K562 (cell line): Measurements from ENCODE around the gene SERGEF. TPM values are rescaled to one million over a fixed set of nuclear protein-coding genes. Genes with fewer than 3 reads are reported as not detected.

Experiments used
- ATAC-seq: fragments of 200-7000 bp; cut with Tn5 transposase; 3 replicates; pipeline ENCODE4 v1.9.1; 2020; ENCODE audit warnings: moderate library complexity
- BruUV-seq: library from RNA; stranded (reverse); fragments of 400-500 nt; replicated peaks from 2 replicates; lab custom pipeline; 2021; lab: Mats Ljungman, UMichigan
- CTCF ChIA-PET: fragments of 300-600 bp; formaldehyde crosslinking; extraction: SDS; loops from one replicate; lab custom pipeline; 2021; ENCODE audit warnings: low intra/inter-chr PET ratio; lab: Yijun Ruan, JAX
- POLR2A ChIA-PET: fragments of 300-600, 350-650 bp; sonication (Branson Sonifier 250); formaldehyde crosslinking; extraction: SDS; loops from one replicate; lab custom pipeline; 2021; ENCODE audit warnings: antibody characterized with exemption, inconsistent platforms; lab: Yijun Ruan, JAX
- DNase-seq, 4 experiments: peaks; one replicate each; pipeline versions ENCODE4 v3.0.0 to v3.0.0-alpha.2; 2011 to 2018; ENCODE audit warnings: low spot score in 3 of 4, mixed read lengths in 3 of 4; ENCODE audit errors: extremely low read depth in 1 of 4
- FAIRE-seq: peaks from 2 replicates; lab custom pipeline; 2011; peaks lifted over from hg19 to GRCh38; lab: Jason Lieb, UNC
- H2AFZ ChIP-seq: 2 replicates; pipeline ENCODE4 v1.6.0; 2011; ENCODE audit warnings: low read depth, low read length, control low read depth, inconsistent platforms
- H3K27ac ChIP-seq: fragments of 200-600 bp; 3 replicates; pipeline ENCODE4 v1.8.0; 2011; ENCODE audit warnings: low read depth, mild to moderate bottlenecking, control low read depth, inconsistent platforms, low read length, moderate library complexity, mixed read lengths; ENCODE audit errors: extremely low read depth
- H3K27me3 ChIP-seq, 2 experiments: fragments of 300-600 bp in 1 of 2; 2 replicates in 1 of 2; 3 replicates in 1 of 2; pipeline versions ENCODE4 v1.6.0 to v1.8.0; 2011; ENCODE audit warnings: inconsistent platforms in 2 of 2, low read length in 2 of 2, mild to moderate bottlenecking in 1 of 2, mixed read lengths in 1 of 2, moderate library complexity in 1 of 2; ENCODE audit not compliant: control insufficient read depth in 2 of 2, insufficient read depth in 2 of 2
- H3K36me3 ChIP-seq: fragments of 300-600 bp; 3 replicates; pipeline ENCODE4 v1.8.0; 2011; ENCODE audit warnings: mild to moderate bottlenecking, low read length, inconsistent platforms; ENCODE audit not compliant: control insufficient read depth, insufficient read depth
- H3K4me1 ChIP-seq, 2 experiments: fragments of 200-600 bp in 1 of 2; replicated peaks in 1 of 2; 2 replicates in 1 of 2; 3 replicates in 1 of 2; pipeline versions ENCODE4 v1.5.1 to v1.8.0; 2011; ENCODE audit warnings: inconsistent platforms in 2 of 2, low read length in 2 of 2, mild to moderate bottlenecking in 1 of 2, mixed read lengths in 1 of 2, moderate library complexity in 1 of 2; ENCODE audit not compliant: control insufficient read depth in 2 of 2, insufficient read depth in 2 of 2
- H3K4me2 ChIP-seq: 2 replicates; pipeline ENCODE4 v1.6.1; 2011; ENCODE audit warnings: low read length, control low read depth, inconsistent platforms, mixed read lengths; ENCODE audit not compliant: insufficient read depth
- H3K4me3 ChIP-seq: fragments of 200-600 bp; sonication (generic), shearing (Covaris generic); 2 replicates; pipeline ENCODE4 v1.5.1; 2016; ENCODE audit warnings: control low read depth, inconsistent platforms
- H3K79me2 ChIP-seq: fragments of 200-600 bp; 3 replicates; pipeline ENCODE4 v1.8.0; 2011; ENCODE audit warnings: low read length, inconsistent platforms; ENCODE audit not compliant: control insufficient read depth, insufficient read depth
- H3K9ac ChIP-seq, 2 experiments: 2 replicates each; pipeline versions ENCODE4 v1.6.0 to v1.6.1; 2011; ENCODE audit warnings: low read depth in 2 of 2, low read length in 2 of 2, control low read depth in 1 of 2, inconsistent platforms in 1 of 2, mild to moderate bottlenecking in 1 of 2, mixed read lengths in 1 of 2; ENCODE audit not compliant: insufficient read depth in 1 of 2
- H3K9me1 ChIP-seq: one replicate; pipeline ENCODE4 v1.6.0; 2011; ENCODE audit warnings: inconsistent platforms, mild to moderate bottlenecking, low read length, moderate library complexity; ENCODE audit not compliant: control insufficient read depth, insufficient read depth
- H3K9me3 ChIP-seq: replicated peaks from 2 replicates; pipeline ENCODE4 v1.5.1; 2011; ENCODE audit warnings: low read depth, low read length, inconsistent platforms; ENCODE audit not compliant: control insufficient read depth, insufficient read depth
- H4K20me1 ChIP-seq: replicated peaks from 2 replicates; pipeline ENCODE4 v1.6.1; 2011; ENCODE audit warnings: low read length, inconsistent platforms, mixed read lengths; ENCODE audit not compliant: control insufficient read depth, insufficient read depth
- CBX5 ChIP-seq: IDR thresholded peaks from 2 replicates; pipeline ENCODE4 v1.6.1; 2014; ENCODE audit warnings: low read depth, borderline replicate concordance
- CC2D1A ChIP-seq: fragments of 450-650 bp; IDR thresholded peaks from 2 replicates; pipeline ENCODE4 v1.6.1; 2017; ENCODE audit warnings: mild to moderate bottlenecking
- HDAC1 ChIP-seq, 2 experiments: fragments of 450-650 bp; IDR thresholded peaks; 2 replicates each; pipeline ENCODE4 v1.6.1; 2016 to 2017; ENCODE audit warnings: inconsistent platforms in 1 of 2, mild to moderate bottlenecking in 1 of 2, moderate library complexity in 1 of 2
- SNRNP70 ChIP-seq: fragments of 200-400 bp; formaldehyde crosslinking; optimal IDR thresholded peaks from 2 replicates; pipeline ENCODE3; 2017; ENCODE audit warnings: low read depth, low read length
- SREBF2 ChIP-seq: sonication (generic); formaldehyde crosslinking; IDR thresholded peaks from 2 replicates; pipeline ENCODE4 v1.4.0; 2020; ENCODE audit warnings: mild to moderate bottlenecking, missing genetic modification reagents
- ZNF717 ChIP-seq: fragments of 250-450 bp; sonication (Bioruptor Pico); IDR thresholded peaks from 2 replicates; pipeline ENCODE4 v1.5.0; 2021
- WGBS: fragments of 100-300 bp; shearing (Covaris generic); methylation state at CpG from one replicate; pipeline ENCODE4 v1.1.6; 2016; ENCODE audit warnings: low coverage, mixed read lengths; ENCODE audit not compliant: insufficient coverage; ENCODE audit errors: missing lambda C conversion rate; 5-methylcytosine and 5-hydroxymethylcytosine counted together
- in situ Hi-C: fragments of 300-500 bp; cut with MboI; formaldehyde crosslinking; loops from 4 replicates; pipeline ENCODE4 v1.15.0; 2018; ENCODE audit warnings: inconsistent platforms, mixed read lengths
- intact Hi-C: fragments of 100-400 bp; cut with micrococcal nuclease; formaldehyde crosslinking; loops from 2 replicates; pipeline ENCODE4 v1.14.2; 2022
- polyA plus RNA-seq, 8 experiments: library from polyadenylated mRNA; depleted of rRNA in 4 of 8; stranded (reverse) in 5 of 8; unstranded in 3 of 8; fragments of >200 nt; fragmentation: Nextera tagmentation in 2 of 8; fragmentation: Illumina TruSeq in 1 of 8; extraction: Ambion mirVana in 2 of 8; extraction: Trizol in 1 of 8; gene quantifications; 2 replicates each; pipeline versions ENCODE4 v1.2.1 to v1.2.3, GENCODE V29; 2011 to 2014; ENCODE audit warnings: inconsistent platforms in 1 of 8, missing spikeins in 1 of 8
- total RNA-seq, 7 experiments: library from RNA; depleted of rRNA in 6 of 7; stranded (reverse); fragments of >200 nt in 6 of 7; fragmentation: Illumina TruSeq in 2 of 7; extraction: Trizol in 2 of 7; gene quantifications; 2 replicates each; pipeline versions ENCODE4 v1.2.1 to v1.2.3, GENCODE V29; 2011 to 2021; ENCODE audit warnings: low replicate concordance in 1 of 7
- TF ChIP-seq, protein P1 (sequence below), 2 experiments: fragments of 250-450 bp in 1 of 2; fragments of 450-650 bp in 1 of 2; sonication (Bioruptor Pico) in 1 of 2; IDR thresholded peaks; 2 replicates each; pipeline versions ENCODE4 v1.6.1 to v1.8.0; 2016 to 2021; ENCODE audit warnings: mild to moderate bottlenecking in 2 of 2, moderate library complexity in 2 of 2, missing compliant biosample characterization in 1 of 2, missing genetic modification characterization in 1 of 2
- TF ChIP-seq, protein P2 (sequence below): IDR thresholded peaks from 2 replicates; pipeline ENCODE4 v1.6.1; 2011; ENCODE audit not compliant: insufficient read length; ENCODE audit errors: extremely low read depth
- TF ChIP-seq, protein P3 (sequence below): sonication (generic); formaldehyde crosslinking; IDR thresholded peaks from 2 replicates; pipeline ENCODE4 v1.4.0; 2020; ENCODE audit warnings: mild to moderate bottlenecking, missing genetic modification reagents
- TF ChIP-seq, protein P4 (sequence below): fragments of 450-650 bp; IDR thresholded peaks from 2 replicates; pipeline ENCODE4 v1.6.1; 2016; ENCODE audit warnings: borderline replicate concordance
- TF ChIP-seq, protein P5 (sequence below): sonication (generic); formaldehyde crosslinking; IDR thresholded peaks from 2 replicates; pipeline ENCODE4 v1.8.0; 2022; ENCODE audit warnings: mild to moderate bottlenecking, missing genetic modification reagents

Gene SERGEF
- total and polyA plus RNA-seq, 9 of the 15 experiments (the other 6 are each of a cell fraction or from before 2014, with no cell fraction given): 10.2 to 28.0 (median 19.9) TPM

DNA sequence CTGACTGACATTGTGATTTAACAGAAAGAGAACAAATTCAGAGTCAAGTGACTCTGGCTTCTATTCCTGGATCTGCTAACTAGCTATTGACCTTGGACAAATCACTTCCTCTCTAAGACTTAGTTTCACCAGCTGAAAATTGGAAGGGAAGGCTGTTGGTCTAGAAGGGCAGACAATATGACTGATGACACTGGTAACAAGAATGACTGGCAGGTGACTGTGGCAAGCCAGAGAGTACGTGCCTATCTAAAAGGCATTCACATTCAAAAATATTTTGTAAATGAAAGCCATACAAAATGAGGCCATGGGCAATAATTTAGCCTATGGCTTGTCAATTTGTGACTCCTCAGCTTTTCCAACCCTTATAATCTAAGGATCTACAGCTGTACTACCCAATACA, 23.5 kb downstream of the SERGEF start:
- Histone ChIP-seq H3K36me3 (peaks cover 21% of the 10 kb centered on the region), H3K4me2 (no peak overlapping the region), H3K9me1 (no peaks in the 10 kb centered on the region), H3K4me1 (no peaks in the 10 kb centered on the region), H3K27me3 (no peaks in the 10 kb centered on the region), H3K9me3 (no peaks in the 10 kb centered on the region), H3K79me2 (no peaks in the 10 kb centered on the region), H3K4me3 (no peak overlapping the region), H3K27ac (no peak overlapping the region), H2AFZ (no peak overlapping the region), H3K9ac (no peak overlapping the region), H4K20me1 (no peaks in the 10 kb centered on the region)
- DNase-seq: no peak
- ATAC-seq: no peak
- FAIRE-seq: no peak
- ChIA-PET CTCF (no interaction called here), POLR2A (no interaction called here)
- WGBS: 69% methylated on average over 1 of the region's 1 CpG
- in situ Hi-C loops: no loop called here
- TF ChIP-seq, protein P1, sequence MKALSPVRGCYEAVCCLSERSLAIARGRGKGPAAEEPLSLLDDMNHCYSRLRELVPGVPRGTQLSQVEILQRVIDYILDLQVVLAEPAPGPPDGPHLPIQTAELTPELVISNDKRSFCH (CRISPR knock-in tag; IDR thresholded peaks at IDR 0.05): no peak
- TF ChIP-seq, protein P1 (tag; IDR thresholded peaks at IDR 0.05): no peak
- TF ChIP-seq SREBF2 (CRISPR knock-in tag) (no peak), CBX5 (no peak), SNRNP70 (no peak), CC2D1A (no peak), ZNF717 (no peak), HDAC1 (IDR thresholded peaks at IDR 0.05) (no peak)
- TF ChIP-seq, protein P2, sequence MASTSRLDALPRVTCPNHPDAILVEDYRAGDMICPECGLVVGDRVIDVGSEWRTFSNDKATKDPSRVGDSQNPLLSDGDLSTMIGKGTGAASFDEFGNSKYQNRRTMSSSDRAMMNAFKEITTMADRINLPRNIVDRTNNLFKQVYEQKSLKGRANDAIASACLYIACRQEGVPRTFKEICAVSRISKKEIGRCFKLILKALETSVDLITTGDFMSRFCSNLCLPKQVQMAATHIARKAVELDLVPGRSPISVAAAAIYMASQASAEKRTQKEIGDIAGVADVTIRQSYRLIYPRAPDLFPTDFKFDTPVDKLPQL: no peak
- TF ChIP-seq, protein P3, sequence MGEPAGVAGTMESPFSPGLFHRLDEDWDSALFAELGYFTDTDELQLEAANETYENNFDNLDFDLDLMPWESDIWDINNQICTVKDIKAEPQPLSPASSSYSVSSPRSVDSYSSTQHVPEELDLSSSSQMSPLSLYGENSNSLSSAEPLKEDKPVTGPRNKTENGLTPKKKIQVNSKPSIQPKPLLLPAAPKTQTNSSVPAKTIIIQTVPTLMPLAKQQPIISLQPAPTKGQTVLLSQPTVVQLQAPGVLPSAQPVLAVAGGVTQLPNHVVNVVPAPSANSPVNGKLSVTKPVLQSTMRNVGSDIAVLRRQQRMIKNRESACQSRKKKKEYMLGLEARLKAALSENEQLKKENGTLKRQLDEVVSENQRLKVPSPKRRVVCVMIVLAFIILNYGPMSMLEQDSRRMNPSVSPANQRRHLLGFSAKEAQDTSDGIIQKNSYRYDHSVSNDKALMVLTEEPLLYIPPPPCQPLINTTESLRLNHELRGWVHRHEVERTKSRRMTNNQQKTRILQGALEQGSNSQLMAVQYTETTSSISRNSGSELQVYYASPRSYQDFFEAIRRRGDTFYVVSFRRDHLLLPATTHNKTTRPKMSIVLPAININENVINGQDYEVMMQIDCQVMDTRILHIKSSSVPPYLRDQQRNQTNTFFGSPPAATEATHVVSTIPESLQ: no peak
- TF ChIP-seq, protein P4, sequence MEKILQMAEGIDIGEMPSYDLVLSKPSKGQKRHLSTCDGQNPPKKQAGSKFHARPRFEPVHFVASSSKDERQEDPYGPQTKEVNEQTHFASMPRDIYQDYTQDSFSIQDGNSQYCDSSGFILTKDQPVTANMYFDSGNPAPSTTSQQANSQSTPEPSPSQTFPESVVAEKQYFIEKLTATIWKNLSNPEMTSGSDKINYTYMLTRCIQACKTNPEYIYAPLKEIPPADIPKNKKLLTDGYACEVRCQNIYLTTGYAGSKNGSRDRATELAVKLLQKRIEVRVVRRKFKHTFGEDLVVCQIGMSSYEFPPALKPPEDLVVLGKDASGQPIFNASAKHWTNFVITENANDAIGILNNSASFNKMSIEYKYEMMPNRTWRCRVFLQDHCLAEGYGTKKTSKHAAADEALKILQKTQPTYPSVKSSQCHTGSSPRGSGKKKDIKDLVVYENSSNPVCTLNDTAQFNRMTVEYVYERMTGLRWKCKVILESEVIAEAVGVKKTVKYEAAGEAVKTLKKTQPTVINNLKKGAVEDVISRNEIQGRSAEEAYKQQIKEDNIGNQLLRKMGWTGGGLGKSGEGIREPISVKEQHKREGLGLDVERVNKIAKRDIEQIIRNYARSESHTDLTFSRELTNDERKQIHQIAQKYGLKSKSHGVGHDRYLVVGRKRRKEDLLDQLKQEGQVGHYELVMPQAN: no peak
- TF ChIP-seq, protein P5, sequence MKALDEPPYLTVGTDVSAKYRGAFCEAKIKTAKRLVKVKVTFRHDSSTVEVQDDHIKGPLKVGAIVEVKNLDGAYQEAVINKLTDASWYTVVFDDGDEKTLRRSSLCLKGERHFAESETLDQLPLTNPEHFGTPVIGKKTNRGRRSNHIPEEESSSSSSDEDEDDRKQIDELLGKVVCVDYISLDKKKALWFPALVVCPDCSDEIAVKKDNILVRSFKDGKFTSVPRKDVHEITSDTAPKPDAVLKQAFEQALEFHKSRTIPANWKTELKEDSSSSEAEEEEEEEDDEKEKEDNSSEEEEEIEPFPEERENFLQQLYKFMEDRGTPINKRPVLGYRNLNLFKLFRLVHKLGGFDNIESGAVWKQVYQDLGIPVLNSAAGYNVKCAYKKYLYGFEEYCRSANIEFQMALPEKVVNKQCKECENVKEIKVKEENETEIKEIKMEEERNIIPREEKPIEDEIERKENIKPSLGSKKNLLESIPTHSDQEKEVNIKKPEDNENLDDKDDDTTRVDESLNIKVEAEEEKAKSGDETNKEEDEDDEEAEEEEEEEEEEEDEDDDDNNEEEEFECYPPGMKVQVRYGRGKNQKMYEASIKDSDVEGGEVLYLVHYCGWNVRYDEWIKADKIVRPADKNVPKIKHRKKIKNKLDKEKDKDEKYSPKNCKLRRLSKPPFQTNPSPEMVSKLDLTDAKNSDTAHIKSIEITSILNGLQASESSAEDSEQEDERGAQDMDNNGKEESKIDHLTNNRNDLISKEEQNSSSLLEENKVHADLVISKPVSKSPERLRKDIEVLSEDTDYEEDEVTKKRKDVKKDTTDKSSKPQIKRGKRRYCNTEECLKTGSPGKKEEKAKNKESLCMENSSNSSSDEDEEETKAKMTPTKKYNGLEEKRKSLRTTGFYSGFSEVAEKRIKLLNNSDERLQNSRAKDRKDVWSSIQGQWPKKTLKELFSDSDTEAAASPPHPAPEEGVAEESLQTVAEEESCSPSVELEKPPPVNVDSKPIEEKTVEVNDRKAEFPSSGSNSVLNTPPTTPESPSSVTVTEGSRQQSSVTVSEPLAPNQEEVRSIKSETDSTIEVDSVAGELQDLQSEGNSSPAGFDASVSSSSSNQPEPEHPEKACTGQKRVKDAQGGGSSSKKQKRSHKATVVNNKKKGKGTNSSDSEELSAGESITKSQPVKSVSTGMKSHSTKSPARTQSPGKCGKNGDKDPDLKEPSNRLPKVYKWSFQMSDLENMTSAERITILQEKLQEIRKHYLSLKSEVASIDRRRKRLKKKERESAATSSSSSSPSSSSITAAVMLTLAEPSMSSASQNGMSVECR (CRISPR knock-in tag): no peak
- intact Hi-C loops: no loop called here
- no TSS peak for BruUV-seq
